ENCODE data around the gene TOP1.

GRCh38 chr20:41142919-41143318, 114.3 kb downstream of the TOP1 start:
- no peak for TF ChIP-seq HDAC2 (IDR thresholded peaks at IDR 0.05)
- TF ChIP-seq CTCF (IDR thresholded peaks at IDR 0.05) = no peak
- TF ChIP-seq USF2 (IDR thresholded peaks at IDR 0.05) = no peak
- TF ChIP-seq MAFK (IDR thresholded peaks at IDR 0.05; ENCODE audit: partially characterized antibody) = no peak

Data from A549 (cell line).